Activated CD4-positive, alpha-beta memory T cell treated with anti-CD3 and anti-CD28 coated beads for 36 hours (primary cell): ENCODE results near the gene NUTF2. TPM values are rescaled to one million over a fixed set of nuclear protein-coding genes. Genes with fewer than 3 reads are reported as not detected.

Source experiments
- CTCF ChIA-PET: fragments of 350-600 bp; sonication (Branson Sonifier 250); formaldehyde crosslinking; loops from one replicate; lab custom pipeline; 2021; ENCODE audit warnings: antibody characterized with exemption, inconsistent platforms; lab: Charles Lee
- POLR2A ChIA-PET: fragments of 350-600 bp; sonication (Branson Sonifier 250); formaldehyde crosslinking; loops from one replicate; lab custom pipeline; 2021; ENCODE audit warnings: antibody characterized with exemption; lab: Charles Lee
- DNase-seq: peaks from one replicate; pipeline ENCODE4 v3.0.0-alpha.2; 2020
- H3K27ac Mint-ChIP-seq: one replicate; pipeline ENCODE4 v1.8.0; 2021; ENCODE audit warnings: mixed read lengths
- H3K27me3 Mint-ChIP-seq: one replicate; pipeline ENCODE4 v1.8.0; 2021; ENCODE audit warnings: mixed read lengths
- H3K36me3 Mint-ChIP-seq: one replicate; pipeline ENCODE4 v1.8.0; 2021; ENCODE audit warnings: mixed read lengths
- H3K4me1 Mint-ChIP-seq: one replicate; pipeline ENCODE4 v1.8.0; 2021; ENCODE audit warnings: low read depth, mixed read lengths
- H3K4me3 Mint-ChIP-seq: one replicate; pipeline ENCODE4 v1.8.0; 2021; ENCODE audit warnings: mild to moderate bottlenecking, mixed read lengths
- H3K9me3 Mint-ChIP-seq: one replicate; pipeline ENCODE4 v1.8.0; 2021; ENCODE audit warnings: mixed read lengths
- intact Hi-C: fragments of 100-400 bp; cut with micrococcal nuclease; formaldehyde crosslinking; loops from one replicate; pipeline ENCODE4 v1.15.1; 2023
- total RNA-seq, 2 experiments: library from RNA; stranded (reverse); gene quantifications; one replicate each; pipeline ENCODE4 v1.2.3, GENCODE V29; 2021

NUTF2 gene
- total RNA-seq, 2 experiments from 2014 or later: 141 to 148 TPM

- intact Hi-C loops: no loop called here
- CTCF ChIA-PET: interaction anchor here (0.5 to 1.6 kb wide), 3 partner anchors 9 to 358 kb away, joined by 3 to 4 read pairs (median 3); no protein-coding TSS in a partner anchor
Observed at GRCh38 chr16:67878232-67878631, 31.5 kb downstream of the NUTF2 start.

GRCh38 chr16:67878846-67879245, 32.1 kb downstream of the NUTF2 start:
- H3K27me3 Mint-ChIP-seq: no peaks in the 10 kb centered on the region
- CTCF ChIA-PET: interaction anchor here (0.7 to 1.6 kb wide), 3 partner anchors 8 to 27 kb away, joined by 3 to 4 read pairs (median 3); no protein-coding TSS in a partner anchor
- intact Hi-C loops: no loop called here
- H3K27ac Mint-ChIP-seq: no peak overlapping the region
- peaks cover 19% of the 10 kb centered on the region for H3K4me1 Mint-ChIP-seq
- H3K9me3 Mint-ChIP-seq: no peaks in the 10 kb centered on the region
- H3K4me3 Mint-ChIP-seq: no peak overlapping the region
- POLR2A ChIA-PET: no interaction called here
- H3K36me3 Mint-ChIP-seq: peaks cover 35% of the 10 kb centered on the region
- DNase-seq: no peak

More at GRCh38 chr16:67878232-67878631, 31.5 kb downstream of the NUTF2 start:
- H3K9me3 Mint-ChIP-seq: no peaks in the 10 kb centered on the region
- POLR2A ChIA-PET: no interaction called here
- H3K27me3 Mint-ChIP-seq: no peaks in the 10 kb centered on the region
- H3K4me1 Mint-ChIP-seq: peaks cover 21% of the 10 kb centered on the region
- H3K27ac Mint-ChIP-seq: no peak overlapping the region
- no peak for DNase-seq
- H3K4me3 Mint-ChIP-seq: no peak overlapping the region
- peaks cover 29% of the 10 kb centered on the region for H3K36me3 Mint-ChIP-seq

DNA sequence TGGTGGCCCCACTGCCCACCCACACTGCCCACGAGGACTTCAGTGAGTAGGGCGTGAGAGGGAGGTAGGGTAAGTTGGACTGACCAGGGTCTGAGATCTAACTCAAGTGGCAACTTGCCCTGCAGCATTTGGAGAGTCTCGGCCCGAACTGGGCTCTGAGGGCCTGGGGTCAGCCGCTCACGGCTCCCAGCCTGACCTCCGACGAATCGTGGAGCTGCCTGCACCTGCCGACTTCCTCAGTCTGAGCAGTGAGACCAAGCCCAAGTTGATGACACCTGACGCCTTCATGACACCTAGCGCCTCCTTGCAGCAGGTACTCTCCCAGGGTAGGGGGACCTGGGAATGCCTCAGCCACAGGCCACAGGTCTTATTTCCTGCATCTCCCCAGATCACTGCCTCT, 32.7 kb downstream of the NUTF2 start:
- ChIA-PET POLR2A (no interaction called here), CTCF (interaction anchor here (1.0 to 1.7 kb wide), 2 partner anchors 28 to 161 kb away, joined by 3 read pairs; no protein-coding TSS in a partner anchor)
- no peaks in the 10 kb centered on the region for H3K27me3 Mint-ChIP-seq
- H3K9me3 Mint-ChIP-seq: no peaks in the 10 kb centered on the region
- peaks cover 13% of the 10 kb centered on the region for H3K4me1 Mint-ChIP-seq
- DNase-seq: no peak
- H3K4me3 Mint-ChIP-seq: no peak overlapping the region
- peaks cover 36% of the 10 kb centered on the region for H3K36me3 Mint-ChIP-seq
- no peak overlapping the region for H3K27ac Mint-ChIP-seq
- intact Hi-C loops: no loop called here

GRCh38 chr16:67879936-67880335, 33.2 kb downstream of the NUTF2 start:
- H3K27ac Mint-ChIP-seq: no peak overlapping the region
- intact Hi-C loops: loop anchor here (5.0 kb wide), 1 partner anchor 162 kb away; no protein-coding TSS in a partner anchor
- H3K27me3 Mint-ChIP-seq: no peaks in the 10 kb centered on the region
- H3K36me3 Mint-ChIP-seq: peaks cover 37% of the 10 kb centered on the region
- no peak overlapping the region for H3K4me3 Mint-ChIP-seq
- H3K4me1 Mint-ChIP-seq: peaks cover 8% of the 10 kb centered on the region
- no peaks in the 10 kb centered on the region for H3K9me3 Mint-ChIP-seq
- ChIA-PET POLR2A (no interaction called here), CTCF (interaction anchor here (1.7 kb wide), 1 partner anchor 161 kb away, joined by 3 read pairs; no protein-coding TSS in a partner anchor)
- DNase-seq: no peak

DNA sequence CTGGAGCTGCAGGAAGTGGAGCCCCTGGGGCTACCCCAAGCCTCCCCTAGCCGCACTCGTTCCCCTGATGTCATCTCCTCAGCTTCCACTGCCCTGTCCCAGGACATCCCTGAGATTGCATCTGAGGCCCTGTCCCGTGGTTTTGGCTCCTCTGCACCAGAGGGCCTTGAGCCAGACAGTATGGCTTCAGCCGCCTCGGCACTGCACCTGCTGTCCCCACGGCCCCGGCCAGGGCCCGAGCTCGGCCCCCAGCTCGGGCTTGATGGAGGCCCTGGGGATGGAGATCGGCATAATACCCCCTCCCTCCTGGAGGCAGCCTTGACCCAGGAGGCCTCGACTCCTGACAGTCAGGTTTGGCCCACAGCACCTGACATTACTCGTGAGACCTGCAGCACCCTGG, 33.9 kb downstream of the NUTF2 start:
- ChIA-PET POLR2A (no interaction called here), CTCF (interaction anchor here (1.7 to 2.5 kb wide), 2 partner anchors 60 to 160 kb away, joined by 3 to 10 read pairs; no protein-coding TSS in a partner anchor)
- H3K4me3 Mint-ChIP-seq: no peak overlapping the region
- no peaks in the 10 kb centered on the region for H3K9me3 Mint-ChIP-seq
- intact Hi-C loops: loop anchor here (5.0 kb wide), 1 partner anchor 162 kb away; no protein-coding TSS in a partner anchor
- no peaks in the 10 kb centered on the region for H3K27me3 Mint-ChIP-seq
- peaks cover 1% of the 10 kb centered on the region for H3K4me1 Mint-ChIP-seq
- no peak for DNase-seq
- H3K27ac Mint-ChIP-seq: no peak overlapping the region
- peaks cover 33% of the 10 kb centered on the region for H3K36me3 Mint-ChIP-seq

DNA sequence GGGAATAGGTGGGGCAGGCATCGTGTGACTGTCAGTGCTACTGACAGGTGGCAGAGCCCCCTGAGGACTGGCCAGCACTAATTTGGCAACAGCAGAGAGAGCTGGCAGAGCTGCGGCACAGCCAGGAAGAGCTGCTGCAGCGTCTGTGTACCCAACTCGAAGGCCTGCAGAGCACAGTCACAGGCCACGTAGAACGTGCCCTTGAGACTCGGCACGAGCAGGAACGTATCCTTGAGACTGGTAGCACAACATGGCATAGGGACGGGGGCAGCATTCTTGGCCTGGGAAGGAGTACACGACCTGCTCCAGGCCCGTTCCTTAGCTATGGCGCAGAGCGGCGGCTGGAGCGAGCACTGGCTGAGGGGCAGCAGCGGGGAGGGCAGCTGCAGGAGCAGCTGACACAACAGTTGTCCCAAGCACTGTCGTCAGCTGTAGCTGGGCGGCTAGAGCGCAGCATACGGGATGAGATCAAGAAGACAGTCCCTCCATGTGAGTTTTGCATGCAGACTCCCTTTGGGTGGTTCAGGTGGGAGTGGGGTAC, 35.0 kb downstream of the NUTF2 start:
- no peak for DNase-seq
- Mint-ChIP-seq H3K4me3 (no peak overlapping the region), H3K36me3 (peaks cover 33% of the 10 kb centered on the region), H3K27ac (no peak overlapping the region), H3K9me3 (no peaks in the 10 kb centered on the region), H3K27me3 (no peaks in the 10 kb centered on the region), H3K4me1 (no peaks in the 10 kb centered on the region)
- intact Hi-C loops: loop anchor here (5.0 kb wide), 1 partner anchor 161 kb away; no protein-coding TSS in a partner anchor
- POLR2A ChIA-PET: interaction anchor here (0.6 to 1.4 kb wide), 3 partner anchors 33 to 49 kb away, joined by 3 to 5 read pairs (median 3); no protein-coding TSS in a partner anchor
- CTCF ChIA-PET: interaction anchor here (1.1 to 4.4 kb wide), 8 partner anchors 11 to 158 kb away, joined by 4 to 62 read pairs (median 22); partner anchors contain the start of genes CTRL and PSKH1

GRCh38 chr16:67882374-67883145, 35.8 kb downstream of the NUTF2 start:
- CTCF ChIA-PET: interaction anchor here (0.8 to 4.4 kb wide), 16 partner anchors 8 to 210 kb away, joined by 3 to 62 read pairs (median 16); partner anchors contain the start of genes CTRL, EDC4 and PSKH1
- H3K4me1 Mint-ChIP-seq: no peaks in the 10 kb centered on the region
- H3K36me3 Mint-ChIP-seq: peaks cover 26% of the 10 kb centered on the region
- no peak overlapping the region for H3K4me3 Mint-ChIP-seq
- intact Hi-C loops: loop anchor here (1.0 to 5.0 kb wide), 2 partner anchors 46 to 160 kb away; no protein-coding TSS in a partner anchor
- DNase-seq: no peak
- no peak overlapping the region for H3K27ac Mint-ChIP-seq
- H3K9me3 Mint-ChIP-seq: no peaks in the 10 kb centered on the region
- POLR2A ChIA-PET: interaction anchor here (1.0 to 2.6 kb wide), 3 partner anchors 48 to 54 kb away, joined by 3 to 9 read pairs (median 5); partner anchors contain the start of gene PSMB10
- no peaks in the 10 kb centered on the region for H3K27me3 Mint-ChIP-seq

DNA sequence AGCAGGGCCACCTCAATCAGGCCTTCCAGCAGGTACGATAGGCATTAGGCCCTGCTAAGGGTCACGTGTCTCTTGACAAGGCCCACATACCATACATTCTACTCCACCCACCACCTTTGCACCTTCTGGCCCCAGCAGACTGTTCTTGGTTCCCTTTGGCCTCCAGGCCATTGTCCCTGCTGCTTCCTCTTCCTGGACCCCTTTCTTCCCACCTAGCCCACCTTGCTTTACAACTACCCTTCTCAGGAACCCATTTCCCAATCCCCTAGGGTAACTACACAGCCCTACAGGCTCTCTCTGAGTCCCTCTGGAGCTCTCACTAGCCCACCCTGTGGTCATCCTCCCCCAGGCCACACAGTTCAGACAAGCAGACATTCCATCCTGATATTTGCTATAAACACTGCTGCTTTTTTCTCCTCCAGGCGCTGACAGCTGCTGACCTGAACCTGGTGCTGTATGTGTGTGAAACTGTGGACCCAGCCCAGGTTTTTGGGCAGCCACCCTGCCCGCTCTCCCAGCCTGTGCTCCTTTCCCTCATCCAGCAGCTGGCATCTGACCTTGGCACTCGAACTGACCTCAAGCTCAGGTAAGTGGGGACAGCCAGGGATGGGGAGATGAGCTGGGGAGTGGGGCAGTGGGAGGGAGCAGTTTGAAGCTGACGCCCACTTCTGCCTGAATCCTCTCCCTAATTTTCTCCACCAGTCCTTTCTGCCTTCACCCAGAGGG, 36.6 kb downstream of the NUTF2 start:
- Mint-ChIP-seq H3K9me3 (no peaks in the 10 kb centered on the region), H3K27ac (no peak overlapping the region), H3K36me3 (peaks cover 23% of the 10 kb centered on the region), H3K4me3 (no peak overlapping the region), H3K27me3 (no peaks in the 10 kb centered on the region), H3K4me1 (no peaks in the 10 kb centered on the region)
- DNase-seq: no peak
- intact Hi-C loops: loop anchor here (1.0 to 5.0 kb wide), 2 partner anchors 45 to 159 kb away; no protein-coding TSS in a partner anchor
- ChIA-PET POLR2A (interaction anchor here (0.8 to 2.6 kb wide), 3 partner anchors 32 to 53 kb away, joined by 3 to 9 read pairs (median 5); partner anchors contain the start of gene PSMB10), CTCF (interaction anchor here (0.9 to 4.4 kb wide), 30 partner anchors 9 to 345 kb away, joined by 3 to 62 read pairs (median 6); partner anchors contain the start of genes CARMIL2, CTRL, DDX28 and DUS2)

GRCh38 chr16:67883872-67884261, 37.1 kb downstream of the NUTF2 start:
- peak; percentile 73 for DNase-seq
- Mint-ChIP-seq H3K4me1 (no peaks in the 10 kb centered on the region), H3K27ac (no peak overlapping the region), H3K36me3 (peaks cover 20% of the 10 kb centered on the region), H3K27me3 (no peaks in the 10 kb centered on the region), H3K4me3 (no peak overlapping the region), H3K9me3 (no peaks in the 10 kb centered on the region)
- ChIA-PET POLR2A (interaction anchor here (0.8 to 2.6 kb wide), 3 partner anchors 31 to 52 kb away, joined by 3 to 9 read pairs (median 5); partner anchors contain the start of gene PSMB10), CTCF (interaction anchor here (0.5 to 4.4 kb wide), 35 partner anchors 9 to 666 kb away, joined by 3 to 62 read pairs (median 4); partner anchors contain the start of genes CARMIL2, CTRL, DDX28 and DUS2)
- intact Hi-C loops: loop anchor here (1.0 to 5.0 kb wide), 2 partner anchors 44 to 158 kb away; no protein-coding TSS in a partner anchor

- intact Hi-C loops: loop anchor here (5.0 kb wide), 1 partner anchor 158 kb away; no protein-coding TSS in a partner anchor
- H3K4me1 Mint-ChIP-seq: no peaks in the 10 kb centered on the region
- no peak within 1 kb of the TSS for H3K27ac Mint-ChIP-seq
- H3K9me3 Mint-ChIP-seq: no peaks in the 10 kb centered on the region
- POLR2A ChIA-PET: interaction anchor here (1.2 to 2.6 kb wide), 3 partner anchors 31 to 51 kb away, joined by 3 to 9 read pairs (median 5); partner anchors contain the start of gene PSMB10
- no peak for DNase-seq
- H3K4me3 Mint-ChIP-seq: no peak within 1 kb of the TSS
- CTCF ChIA-PET: interaction anchor here (0.7 to 4.4 kb wide), 23 partner anchors 8 to 363 kb away, joined by 3 to 62 read pairs (median 8); partner anchors contain the start of genes CARMIL2, CTRL, DDX28 and DUS2
- no peaks in the 10 kb centered on the region for H3K27me3 Mint-ChIP-seq
- H3K36me3 Mint-ChIP-seq: peaks cover 17% of the 10 kb centered on the region
Observed at GRCh38 chr16:67884684-67885083, 38.0 kb downstream of the NUTF2 start, which contains the start of gene NRN1L. Gene NRN1L (plus strand): TSS chr16:67884885. CDS start chr16:67884904, 19 bp downstream.
